Kidney tubule cell (primary cell): ENCODE data around the gene FAM47E.
"Not testable (repeated sequence)": the region's sequence is repeated elsewhere in the genome, so short reads cannot be mapped to it uniquely, and the experiment has no call there.

ENCODE experiments used
- DNase-seq: peaks from one replicate; pipeline ENCODE4 v3.0.0-alpha.2; 2018; ENCODE audit warnings: low spot score

Gene FAM47E

DNA sequence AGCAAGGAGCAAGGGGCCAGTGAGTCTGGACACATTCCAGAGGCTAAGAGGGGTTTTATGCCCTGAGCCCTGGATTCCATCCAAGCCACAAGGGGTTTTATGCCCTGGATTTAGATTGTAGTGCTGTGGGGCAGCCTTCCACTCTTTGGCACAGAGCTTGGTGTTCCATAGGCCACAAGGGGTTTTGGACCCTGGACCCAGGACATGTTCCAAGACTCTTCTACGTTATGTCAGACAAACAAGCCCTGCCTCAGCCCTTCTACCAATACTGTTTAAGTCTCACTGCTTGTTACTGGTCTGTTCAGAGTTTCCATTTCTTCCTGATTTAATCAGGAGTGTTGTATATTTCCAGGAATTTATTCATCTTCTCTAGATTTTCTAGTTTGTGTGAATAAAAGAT lies 25.1 kb upstream of the FAM47E start:
- no peak for DNase-seq

GRCh38 chr4:76232681-76233080 lies 18.8 kb upstream of the FAM47E start:
- no peak for DNase-seq

GRCh38 chr4:76233083-76233482 lies 18.4 kb upstream of the FAM47E start:
- DNase-seq = no peak

DNA sequence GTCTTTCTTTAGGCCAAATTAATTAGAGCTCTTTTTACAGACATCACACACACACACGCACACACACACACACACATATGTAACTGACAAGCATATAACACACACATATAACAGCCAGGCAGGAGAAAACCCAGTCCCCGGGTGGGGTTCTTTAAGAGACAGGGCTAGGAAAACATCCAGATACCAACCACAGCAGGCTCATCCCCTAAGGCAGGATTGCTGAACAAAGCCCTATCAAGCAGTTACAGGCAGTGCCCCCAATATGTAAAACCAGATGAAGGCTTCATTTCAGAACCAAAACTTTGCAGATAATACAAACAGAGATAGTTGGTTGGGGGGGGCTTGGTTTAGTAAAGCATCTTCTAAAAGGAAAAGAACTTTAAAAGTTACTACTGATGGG lies 18.0 kb upstream of the FAM47E start:
- DNase-seq = no peak

DNA sequence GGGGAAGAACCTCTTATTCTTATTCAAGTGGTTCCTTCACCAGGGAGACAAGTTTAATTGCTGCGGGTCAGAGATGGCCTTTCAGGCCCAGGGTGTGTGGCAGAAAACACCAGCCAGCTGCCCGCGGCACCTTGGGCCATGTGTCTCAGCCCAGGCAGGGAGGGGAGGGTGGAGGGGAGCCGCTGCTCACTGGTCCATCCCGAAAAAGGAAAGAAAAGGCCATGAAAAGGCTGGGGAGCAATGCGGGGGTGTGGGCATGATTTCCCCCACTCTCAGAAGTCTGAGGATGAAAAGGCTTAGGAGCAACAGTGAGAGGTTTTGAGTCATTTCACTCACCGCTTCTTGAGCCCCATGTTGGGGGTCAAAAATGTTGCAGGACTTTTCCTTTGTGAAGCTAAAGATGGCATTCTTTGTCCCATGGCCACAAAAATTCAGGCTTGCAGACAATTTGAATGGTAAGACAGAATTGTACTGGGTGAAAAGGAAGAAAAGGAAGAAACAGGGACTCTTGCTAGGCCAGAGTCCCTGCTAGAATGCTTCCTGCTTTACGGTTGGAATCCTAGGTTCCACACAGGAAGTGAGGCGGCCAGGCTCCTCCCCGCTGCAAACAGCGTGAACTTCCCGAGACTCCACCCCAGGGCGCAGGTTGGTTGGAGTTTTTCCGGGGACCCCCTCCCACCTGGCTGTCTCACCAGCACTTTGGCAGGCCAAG lies 17.4 kb upstream of the FAM47E start:
- peak; percentile 51 for DNase-seq

DNA sequence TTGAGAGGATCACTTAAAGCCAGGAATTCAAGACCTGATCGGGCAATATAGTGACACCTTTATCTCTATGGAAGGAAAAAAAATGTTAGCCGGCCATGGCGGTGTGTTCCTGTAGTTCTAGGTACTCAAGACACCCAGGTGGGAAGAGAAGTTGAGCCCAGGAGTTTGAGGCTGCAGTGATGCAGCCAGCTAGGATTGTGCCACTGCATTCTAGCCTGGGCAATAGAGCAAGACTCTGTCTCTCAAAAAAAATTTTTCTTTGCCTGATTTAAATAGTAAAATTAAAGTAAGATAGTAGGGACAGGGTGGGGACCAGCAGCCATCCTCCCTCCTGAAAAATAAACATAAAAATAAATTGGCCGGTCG lies 16.9 kb upstream of the FAM47E start:
- no peak for DNase-seq

- no peak for DNase-seq
Measured at GRCh38 chr4:76235407-76235806, 16.1 kb upstream of the FAM47E start.

- DNase-seq = peak; percentile 54
Measured at GRCh38 chr4:76235915-76236314, 15.6 kb upstream of the FAM47E start.

DNA sequence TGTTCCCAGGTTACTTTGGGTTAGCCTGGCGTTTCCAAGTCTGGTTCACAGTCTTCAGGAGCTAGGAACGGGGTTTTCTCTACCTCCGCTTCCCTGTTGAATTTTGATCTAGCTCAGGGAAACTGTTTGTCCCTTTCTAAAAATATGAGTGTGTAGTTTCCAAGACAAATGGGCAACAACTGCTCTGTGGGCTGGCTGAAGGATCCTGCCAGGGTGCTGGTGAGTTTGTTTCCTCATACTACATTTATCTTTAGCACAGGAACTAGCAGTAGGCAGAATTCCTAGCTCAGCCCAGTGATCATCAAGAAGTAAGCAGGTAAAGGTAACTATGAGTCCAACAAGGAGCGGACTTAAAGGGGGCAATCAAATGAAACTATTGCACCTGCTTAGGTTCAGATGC lies 13.3 kb upstream of the FAM47E start:
- no peak for DNase-seq

DNA sequence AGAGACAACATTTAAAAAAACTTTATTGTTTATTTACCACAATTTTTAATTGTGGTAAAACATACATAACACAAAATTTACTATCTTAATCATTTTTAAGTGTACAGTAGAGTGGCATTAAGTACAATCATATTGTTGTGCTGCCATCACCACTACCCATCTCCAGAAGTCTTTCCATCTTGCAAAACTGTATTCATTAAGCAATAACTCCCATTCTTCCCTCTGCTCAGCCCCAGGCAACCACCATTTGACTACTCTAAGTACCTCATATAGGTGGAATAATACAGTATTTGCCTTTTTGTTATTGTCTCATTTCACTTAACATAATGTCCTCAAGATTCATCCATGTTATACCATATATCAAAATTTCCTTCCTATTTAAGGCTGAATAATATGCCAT lies 12.8 kb upstream of the FAM47E start:
- DNase-seq = no peak

- no peak for DNase-seq
Measured at GRCh38 chr4:76240236-76240635, 11.3 kb upstream of the FAM47E start.

DNA sequence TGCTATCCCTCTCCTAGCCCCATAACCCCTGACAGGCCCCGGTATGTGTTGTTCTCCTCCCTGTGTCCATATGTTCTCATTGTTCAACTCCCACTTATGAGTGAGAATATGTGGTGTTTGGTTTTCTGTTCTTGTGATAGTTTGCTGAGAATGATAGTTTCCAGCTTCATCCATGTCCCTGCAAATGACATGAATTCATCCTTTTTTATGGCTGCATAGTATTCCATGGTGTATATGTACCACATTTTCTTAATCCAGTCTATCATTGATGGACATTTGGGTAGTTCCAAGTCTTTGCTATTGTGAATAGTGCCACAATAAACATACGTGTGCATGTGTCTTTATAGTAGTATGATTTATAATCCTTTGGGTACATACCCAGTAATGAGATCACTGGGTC lies 7.6 kb upstream of the FAM47E start:
- DNase-seq = not testable (repeated sequence)

GRCh38 chr4:76246025-76246424 lies 5.5 kb upstream of the FAM47E start:
- no peak for DNase-seq

DNA sequence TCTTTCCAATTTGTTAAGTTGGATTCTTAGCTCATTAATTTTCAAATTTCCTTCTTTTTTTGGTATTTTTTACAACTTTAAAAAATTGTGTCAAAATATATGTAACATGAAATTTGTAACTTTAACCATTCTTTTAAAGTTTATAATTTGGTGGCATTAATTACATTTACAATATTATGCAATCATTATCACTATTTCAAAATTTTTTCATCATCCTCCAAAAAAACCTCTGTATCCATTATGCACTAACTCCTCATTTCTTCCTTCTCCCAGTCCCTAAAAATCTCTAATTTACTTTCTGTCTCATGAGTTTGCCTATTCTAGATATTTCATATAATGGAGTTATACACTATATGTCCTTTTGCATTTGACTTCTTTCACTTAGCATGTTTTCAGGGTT lies 4.7 kb upstream of the FAM47E start:
- no peak for DNase-seq

DNA sequence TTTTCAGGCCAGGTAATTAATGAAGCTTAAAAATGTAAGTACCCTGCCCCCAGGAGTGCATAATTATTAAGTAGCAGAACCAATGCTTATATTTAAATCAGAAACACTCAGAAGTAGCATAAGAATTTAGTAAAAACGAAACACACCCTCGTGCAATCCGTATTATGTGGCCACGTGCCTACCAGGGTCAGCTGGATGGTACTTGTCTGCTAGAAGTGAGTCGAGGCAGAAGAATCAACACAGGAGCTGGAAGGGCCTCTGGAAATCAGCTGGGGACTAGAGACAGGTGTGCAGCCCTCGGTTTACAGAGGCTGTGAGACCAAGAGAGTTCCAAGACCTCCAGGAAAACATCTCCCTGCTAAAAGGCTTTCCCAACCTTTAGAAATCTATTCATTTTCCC lies 559 bp upstream of the FAM47E start:
- no peak for DNase-seq

- no peak for DNase-seq
Measured at GRCh38 chr4:76252271-76252653, 741 bp downstream of the FAM47E start.

- DNase-seq = no peak
Measured at GRCh38 chr4:76253511-76253910, 2.0 kb downstream of the FAM47E start.

DNA sequence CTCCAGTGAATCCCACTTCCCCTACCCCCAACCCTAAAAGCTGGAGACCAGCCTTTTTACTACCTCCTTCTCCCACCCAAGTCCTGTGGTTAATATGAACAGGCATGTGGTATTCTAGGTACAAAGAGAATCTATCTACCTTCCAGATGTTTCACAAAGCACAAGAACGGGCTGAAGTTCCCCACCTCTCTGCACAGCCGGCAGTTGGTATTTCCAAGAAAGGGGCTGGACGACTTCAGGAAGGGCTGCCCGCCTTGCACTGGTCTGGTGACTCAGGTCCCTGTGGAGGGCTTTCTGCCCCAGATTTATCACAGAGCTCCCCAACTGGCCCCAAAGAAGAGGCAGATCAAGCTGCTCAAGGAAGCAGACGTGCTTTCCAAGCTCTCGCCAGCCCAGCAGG lies 4.5 kb downstream of the FAM47E start:
- DNase-seq = no peak

DNA sequence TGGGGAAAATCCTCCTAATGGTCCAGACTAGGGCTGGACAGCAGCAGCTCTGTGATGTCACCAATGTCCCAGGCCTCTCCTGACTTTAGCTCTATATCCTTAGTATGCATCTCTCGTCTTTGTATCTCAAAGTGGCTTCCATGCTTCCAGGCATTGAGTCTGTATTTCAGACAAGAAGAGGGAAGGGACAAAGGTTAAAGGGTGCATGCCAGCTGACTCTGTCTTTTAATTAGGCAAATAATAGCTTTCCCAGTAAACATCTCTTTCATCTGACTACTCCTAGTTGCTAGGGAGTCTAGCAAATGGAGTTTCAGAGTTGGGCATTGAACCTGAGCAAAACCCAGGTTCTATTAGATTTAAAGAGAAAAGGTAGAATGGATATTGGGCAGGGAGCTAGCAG lies 5.4 kb downstream of the FAM47E start:
- no peak for DNase-seq

GRCh38 chr4:76257824-76258223 lies 6.3 kb downstream of the FAM47E start:
- DNase-seq = no peak

DNA sequence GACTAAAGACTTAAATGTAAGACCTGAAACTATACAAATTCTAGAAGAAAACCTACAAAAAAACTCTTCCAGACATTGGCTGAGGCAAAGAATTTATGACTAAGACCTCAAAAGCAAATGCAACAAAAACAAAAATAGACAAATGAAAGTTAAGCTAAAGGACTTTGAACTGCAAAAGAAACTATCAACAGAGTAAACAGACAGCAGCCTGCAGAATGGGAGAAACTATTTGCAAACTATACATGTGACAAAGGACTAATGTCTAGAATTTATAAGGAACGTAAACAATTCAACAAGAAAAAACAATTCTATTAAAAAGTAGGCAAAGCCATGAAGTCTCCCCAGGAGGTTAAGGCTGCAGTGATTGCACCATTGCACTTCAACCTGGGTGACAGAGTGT lies 9.1 kb downstream of the FAM47E start:
- no peak for DNase-seq

- DNase-seq = no peak
Measured at GRCh38 chr4:76265631-76266218, 14.2 kb downstream of the FAM47E start.

- DNase-seq = no peak
Measured at GRCh38 chr4:76266627-76267026, 15.1 kb downstream of the FAM47E start.

DNA sequence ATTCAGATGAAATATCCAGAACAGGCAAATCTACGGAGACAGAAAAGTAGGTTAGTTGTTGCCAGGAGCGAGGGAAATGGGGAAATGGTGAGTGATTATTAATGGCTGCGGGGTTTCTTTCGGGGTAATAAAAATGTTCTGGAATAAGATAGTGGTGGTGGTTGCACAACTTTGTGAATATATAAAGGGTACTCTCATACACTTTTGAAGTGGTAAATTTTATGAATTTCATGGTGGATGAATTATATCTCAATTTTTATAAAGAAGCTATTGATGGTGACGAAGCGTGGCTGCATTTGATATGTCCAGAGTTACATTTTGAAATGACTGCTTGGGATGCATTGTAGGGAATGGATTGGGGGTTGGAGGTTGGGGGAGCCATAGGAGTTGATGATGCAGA lies 16.3 kb downstream of the FAM47E start:
- no peak for DNase-seq
